DOHH2 (cell line): ENCODE results near the gene CSNK1G3.
"Not testable (repeated sequence)": the region's sequence is repeated elsewhere in the genome, so short reads cannot be mapped to it uniquely, and the experiment has no call there.

Experiments used
- H3F3A ChIP-seq: fragments of 200-600 bp; sonication (generic), shearing (Covaris generic); 2 replicates; pipeline ENCODE4 v1.6.0; 2016; ENCODE audit warnings: antibody characterized with exemption, mild to moderate bottlenecking; ENCODE audit not compliant: control insufficient read depth, insufficient read depth
- H3K27ac ChIP-seq: fragments of 200-600 bp; sonication (generic); 2 replicates; pipeline ENCODE4 v1.5.1; 2014; ENCODE audit warnings: low read depth, mild to moderate bottlenecking, low read length, moderate library complexity
- H3K27me3 ChIP-seq: fragments of 200-600 bp; sonication (generic); 2 replicates; pipeline ENCODE4 v1.6.1; 2014; ENCODE audit warnings: mild to moderate bottlenecking, low read length, mixed read lengths; ENCODE audit not compliant: control insufficient read depth
- H3K36me3 ChIP-seq: fragments of 200-600 bp; sonication (generic); 2 replicates; pipeline ENCODE4 v1.6.1; 2014; ENCODE audit warnings: mild to moderate bottlenecking, low read length, moderate library complexity, mixed read lengths; ENCODE audit not compliant: control insufficient read depth
- H3K4me1 ChIP-seq: fragments of 200-600 bp; sonication (generic); 2 replicates; pipeline ENCODE4 v1.6.1; 2014; ENCODE audit warnings: mild to moderate bottlenecking, low read length, mixed read lengths; ENCODE audit not compliant: control insufficient read depth
- H3K4me2 ChIP-seq: fragments of 200-600 bp; sonication (generic); 2 replicates; pipeline ENCODE4 v1.6.0; 2014; ENCODE audit warnings: mild to moderate bottlenecking, low read length, moderate library complexity
- H3K4me3 ChIP-seq: fragments of 200-600 bp; sonication (generic); 2 replicates; pipeline ENCODE4 v1.5.1; 2014; ENCODE audit warnings: mild to moderate bottlenecking, low read length, mixed read lengths
- H3K79me2 ChIP-seq: fragments of 200-600 bp; sonication (generic); 2 replicates; pipeline ENCODE4 v1.6.1; 2014; ENCODE audit warnings: mild to moderate bottlenecking, low read length, mixed read lengths; ENCODE audit not compliant: control insufficient read depth
- H3K9me2 ChIP-seq: fragments of 200-600 bp; sonication (generic); replicated peaks from 2 replicates; pipeline ENCODE4 v1.6.1; 2014; ENCODE audit warnings: mild to moderate bottlenecking, low read length, mixed read lengths; ENCODE audit not compliant: control insufficient read depth
- H3K9me3 ChIP-seq: fragments of 200-600 bp; sonication (generic); 2 replicates; pipeline ENCODE4 v1.6.1; 2014; ENCODE audit warnings: antibody characterized with exemption, low read length, mixed read lengths; ENCODE audit not compliant: control insufficient read depth, insufficient read depth
- H4K20me1 ChIP-seq: fragments of 200-600 bp; sonication (generic); 2 replicates; pipeline ENCODE4 v1.6.0; 2014; ENCODE audit warnings: low read depth, mild to moderate bottlenecking, antibody characterized with exemption, low read length, moderate library complexity; ENCODE audit not compliant: control insufficient read depth, insufficient read depth
- CTCF ChIP-seq: fragments of 200-600 bp; sonication (generic); IDR thresholded peaks from one replicate; pipeline ENCODE4 v1.5.1; 2014; ENCODE audit warnings: antibody characterized with exemption, mild to moderate bottlenecking, low read depth, low read length; ENCODE audit not compliant: poor library complexity, severe bottlenecking
- EZH2phosphoT487 ChIP-seq: fragments of 200-600 bp; sonication (generic); IDR thresholded peaks from 2 replicates; pipeline ENCODE4 v1.6.1; 2017; ENCODE audit warnings: borderline replicate concordance, mild to moderate bottlenecking, antibody characterized with exemption, low read length, moderate library complexity, mixed read lengths

Gene CSNK1G3

GRCh38 chr5:123490974-123491373 is 21.0 kb upstream of the CSNK1G3 start:
- no peaks in the 10 kb centered on the region for H3K4me1 ChIP-seq
- no peaks in the 10 kb centered on the region for H4K20me1 ChIP-seq
- H3K27me3 ChIP-seq: peaks cover 3% of the 10 kb centered on the region; the same call in 1 of the 2 replicates
- H3K9me2 ChIP-seq: no peaks in the 10 kb centered on the region
- H3K36me3 ChIP-seq: no peaks in the 10 kb centered on the region
- no peak overlapping the region for H3K4me3 ChIP-seq
- no peaks in the 10 kb centered on the region for H3K9me3 ChIP-seq
- no peaks in the 10 kb centered on the region for H3F3A ChIP-seq
- H3K27ac ChIP-seq: no peak overlapping the region
- TF ChIP-seq EZH2phosphoT487 (no peak), CTCF (no peak)
- no peaks in the 10 kb centered on the region for H3K79me2 ChIP-seq
- no peak overlapping the region for H3K4me2 ChIP-seq

DNA sequence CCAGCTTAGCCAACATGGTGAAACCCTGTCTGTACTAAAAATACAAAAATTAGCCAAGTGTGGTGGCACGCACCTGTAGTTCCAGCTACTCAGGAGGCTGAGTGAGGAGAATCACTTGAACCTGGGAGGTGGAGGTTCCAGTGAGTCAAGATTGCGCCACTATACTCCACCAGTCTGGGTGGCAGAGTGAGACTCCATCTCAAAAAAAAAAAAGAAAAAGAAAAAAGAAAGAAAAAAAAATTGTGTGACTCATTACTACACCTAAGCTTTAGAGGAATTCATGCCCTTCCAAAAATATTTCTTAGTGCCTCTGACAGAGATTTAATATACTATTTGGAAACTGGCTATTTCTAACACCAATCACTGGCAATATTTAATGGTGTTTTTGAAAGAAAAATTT is 16.8 kb upstream of the CSNK1G3 start:
- H3K4me2 ChIP-seq, H3F3A ChIP-seq, H3K79me2 ChIP-seq, H3K9me3 ChIP-seq, H3K27me3 ChIP-seq, H4K20me1 ChIP-seq, H3K4me1 ChIP-seq, H3K27ac ChIP-seq, H3K4me3 ChIP-seq, H3K36me3 ChIP-seq, H3K9me2 ChIP-seq: not testable (repeated sequence)

DNA sequence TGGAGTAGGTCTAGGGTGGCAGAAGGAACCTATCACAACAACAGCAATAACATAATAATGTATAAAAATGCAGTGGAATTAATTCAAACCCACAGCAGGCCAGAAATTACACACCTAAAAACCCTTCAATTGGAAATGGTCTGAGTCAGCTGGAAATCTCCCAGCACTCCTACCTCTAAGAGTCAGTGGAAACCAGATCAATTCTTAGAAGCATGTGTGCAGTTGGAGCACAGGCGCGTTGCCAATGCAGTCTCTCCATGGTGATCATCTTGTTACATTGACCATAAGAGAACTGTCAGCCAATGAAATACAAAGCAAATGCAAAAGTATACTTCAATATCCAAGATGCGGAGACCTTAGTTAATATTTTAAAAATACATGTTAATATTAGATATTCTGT is 15.1 kb upstream of the CSNK1G3 start:
- Histone ChIP-seq H3K9me2 (no peaks in the 10 kb centered on the region), H3K27me3 (no peaks in the 10 kb centered on the region), H3K79me2 (no peaks in the 10 kb centered on the region), H3K4me2 (no peak overlapping the region), H3K9me3 (no peaks in the 10 kb centered on the region), H3K36me3 (no peaks in the 10 kb centered on the region), H3K4me3 (no peak overlapping the region), H4K20me1 (no peaks in the 10 kb centered on the region), H3K27ac (no peak overlapping the region), H3F3A (no peaks in the 10 kb centered on the region), H3K4me1 (no peaks in the 10 kb centered on the region)
- TF ChIP-seq EZH2phosphoT487 (no peak), CTCF (no peak)

DNA sequence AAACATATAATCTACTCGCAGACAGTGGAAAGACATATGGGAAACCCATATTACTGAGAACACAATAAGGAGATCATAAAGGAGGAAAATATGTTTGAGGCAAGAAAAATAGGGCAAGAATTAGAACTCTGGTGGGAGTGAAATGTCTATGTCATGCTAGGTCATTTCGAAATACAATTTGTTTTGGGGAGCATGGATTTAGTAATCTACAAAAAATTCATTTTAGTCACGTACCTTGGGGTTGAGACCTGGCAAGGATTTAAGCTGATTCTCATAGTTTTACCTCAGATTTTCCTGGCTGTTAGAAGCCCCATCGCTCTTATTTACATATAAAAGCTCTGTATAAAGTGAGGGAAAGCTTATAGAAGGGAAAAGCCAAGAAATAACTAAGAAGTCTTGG is 11.5 kb upstream of the CSNK1G3 start:
- H3K9me2 ChIP-seq: no peaks in the 10 kb centered on the region
- no peaks in the 10 kb centered on the region for H3K36me3 ChIP-seq

More for the DNA sequence above, 11.5 kb upstream of the CSNK1G3 start:
- Histone ChIP-seq H3K4me1 (no peaks in the 10 kb centered on the region), H3K4me2 (no peak overlapping the region), H3K9me3 (no peaks in the 10 kb centered on the region), H3K27ac (no peak overlapping the region), H3K79me2 (no peaks in the 10 kb centered on the region), H3F3A (no peaks in the 10 kb centered on the region), H3K4me3 (no peak overlapping the region), H3K27me3 (no peaks in the 10 kb centered on the region), H4K20me1 (no peaks in the 10 kb centered on the region)
- no peak for TF ChIP-seq CTCF
- TF ChIP-seq EZH2phosphoT487: no peak
